Stomach (tissue), 4 donors: ENCODE results near the gene TBRG1.

Experiments used
- POLR2A ChIP-seq, 4 donors: fragments of 450-650 bp; IDR thresholded peaks; one replicate each; pipeline ENCODE4 v1.6.1; 2016; ENCODE audit warnings: antibody characterized with exemption in 4 of 4, control low read depth in 2 of 4, mild to moderate bottlenecking in 1 of 4, moderate library complexity in 1 of 4
- POLR2AphosphoS5 ChIP-seq, 3 donors: sonication (generic); formaldehyde crosslinking; IDR thresholded peaks; one replicate each; pipeline ENCODE4 v1.6.1; 2016; ENCODE audit warnings: antibody characterized with exemption in 3 of 3
- TF ChIP-seq, protein P1 (sequence below), 7 experiments: fragments of 450-650 bp in 4 of 7; fragments of 200-600 bp in 3 of 7; sonication (generic) in 3 of 7; IDR thresholded peaks; one replicate each; pipeline ENCODE4 v1.5.1; 2016 to 2019; ENCODE audit warnings: antibody characterized with exemption in 7 of 7, control low read depth in 2 of 7, mild to moderate bottlenecking in 1 of 7

DNA sequence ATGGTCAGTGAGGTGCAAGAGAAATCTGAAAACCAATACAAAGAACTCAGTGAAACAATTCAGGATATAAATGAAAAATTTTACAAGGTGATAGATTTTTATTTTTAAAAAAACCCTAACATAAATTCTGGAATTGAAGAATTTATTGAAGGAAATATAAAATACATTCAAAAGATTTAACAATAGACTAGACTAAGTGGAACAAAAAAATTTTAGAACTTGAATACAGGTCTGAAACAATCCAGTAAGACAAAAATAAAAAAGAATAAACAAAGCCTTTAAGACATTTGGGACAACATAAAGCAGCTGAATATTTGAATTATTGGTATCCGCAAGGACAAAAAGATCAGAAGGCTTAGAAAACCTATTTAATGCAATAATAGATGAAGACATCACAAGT, 59.8 kb downstream of the TBRG1 start:
- TF ChIP-seq, protein P1, sequence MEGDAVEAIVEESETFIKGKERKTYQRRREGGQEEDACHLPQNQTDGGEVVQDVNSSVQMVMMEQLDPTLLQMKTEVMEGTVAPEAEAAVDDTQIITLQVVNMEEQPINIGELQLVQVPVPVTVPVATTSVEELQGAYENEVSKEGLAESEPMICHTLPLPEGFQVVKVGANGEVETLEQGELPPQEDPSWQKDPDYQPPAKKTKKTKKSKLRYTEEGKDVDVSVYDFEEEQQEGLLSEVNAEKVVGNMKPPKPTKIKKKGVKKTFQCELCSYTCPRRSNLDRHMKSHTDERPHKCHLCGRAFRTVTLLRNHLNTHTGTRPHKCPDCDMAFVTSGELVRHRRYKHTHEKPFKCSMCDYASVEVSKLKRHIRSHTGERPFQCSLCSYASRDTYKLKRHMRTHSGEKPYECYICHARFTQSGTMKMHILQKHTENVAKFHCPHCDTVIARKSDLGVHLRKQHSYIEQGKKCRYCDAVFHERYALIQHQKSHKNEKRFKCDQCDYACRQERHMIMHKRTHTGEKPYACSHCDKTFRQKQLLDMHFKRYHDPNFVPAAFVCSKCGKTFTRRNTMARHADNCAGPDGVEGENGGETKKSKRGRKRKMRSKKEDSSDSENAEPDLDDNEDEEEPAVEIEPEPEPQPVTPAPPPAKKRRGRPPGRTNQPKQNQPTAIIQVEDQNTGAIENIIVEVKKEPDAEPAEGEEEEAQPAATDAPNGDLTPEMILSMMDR (IDR thresholded peaks at IDR 0.05) = no peak
- TF ChIP-seq POLR2A (IDR thresholded peaks at IDR 0.05) = no peak
- no peak for TF ChIP-seq POLR2AphosphoS5 (IDR thresholded peaks at IDR 0.05)
